Cardiac septum (tissue), 1 donor: ENCODE measurements around the gene GAA. TPM values are rescaled to one million over a fixed set of nuclear protein-coding genes. Genes with fewer than 3 reads are reported as not detected.
"Not testable (repeated sequence)": the region's sequence is repeated elsewhere in the genome, so short reads cannot be mapped to it uniquely, and the experiment has no call there.

Experiments used
- DNase-seq: peaks from one replicate; pipeline ENCODE4 v3.0.0-alpha.2; 2020; ENCODE audit warnings: low spot score
- intact Hi-C: fragments of 100-400 bp; cut with DNase I; formaldehyde crosslinking; loops from one replicate; pipeline ENCODE4 v1.14.0; 2022
- total RNA-seq: library from RNA; stranded (reverse); fragmentation: NEBNext Ultra II Directional; extraction: Animal tissue kit (Norgen Biotek cat#: 25700); gene quantifications from one replicate; pipeline ENCODE4 v1.2.1, GENCODE V29; 2021
- donor health status: DM: no; HTN: no; CAD: no.

GAA gene
- total RNA-seq, 1 donor from 2014 or later, result 47.0 TPM

- DNase-seq, result no peak
- intact Hi-C loops, result loop anchor here (5.0 kb wide), 1 partner anchor 74 kb away; no protein-coding TSS in a partner anchor
Measured at GRCh38 chr17:80081596-80081995, 19.8 kb upstream of the GAA start.

GRCh38 chr17:80082403-80083135, 18.8 kb upstream of the GAA start:
- intact Hi-C loops, result loop anchor here (5.0 kb wide), 1 partner anchor 75 kb away; no protein-coding TSS in a partner anchor
- no peak for DNase-seq

- no peak for DNase-seq
- intact Hi-C loops, result loop anchor here (5.0 kb wide), 1 partner anchor 76 kb away; no protein-coding TSS in a partner anchor
Measured at GRCh38 chr17:80083136-80083661, 18.2 kb upstream of the GAA start.

GRCh38 chr17:80084773-80085172, 16.6 kb upstream of the GAA start:
- DNase-seq, result no peak
- intact Hi-C loops, result loop anchor here (5.0 kb wide), 1 partner anchor 77 kb away; no protein-coding TSS in a partner anchor

GRCh38 chr17:80086081-80086480, 15.3 kb upstream of the GAA start:
- DNase-seq, result no peak
- intact Hi-C loops, result no loop called here

GRCh38 chr17:80086616-80087015, 14.8 kb upstream of the GAA start:
- DNase-seq, result no peak

GRCh38 chr17:80087346-80088265, 13.8 kb upstream of the GAA start:
- intact Hi-C loops, result no loop called here
- no peak for DNase-seq

More at GRCh38 chr17:80086616-80087015, 14.8 kb upstream of the GAA start:
- intact Hi-C loops, result no loop called here

GRCh38 chr17:80089762-80090161, 11.6 kb upstream of the GAA start:
- intact Hi-C loops, result no loop called here

GRCh38 chr17:80090164-80090563, 11.2 kb upstream of the GAA start:
- DNase-seq, intact Hi-C loops: not testable (repeated sequence)

More at GRCh38 chr17:80089762-80090161, 11.6 kb upstream of the GAA start:
- DNase-seq, result no peak

- intact Hi-C loops, result no loop called here
- DNase-seq, result no peak
Measured at GRCh38 chr17:80091376-80091775, 10.0 kb upstream of the GAA start.

- DNase-seq, result no peak
- intact Hi-C loops, result no loop called here
Measured at GRCh38 chr17:80092959-80093358, 8.4 kb upstream of the GAA start.

GRCh38 chr17:80095038-80095843, 6.1 kb upstream of the GAA start:
- no peak for DNase-seq
- intact Hi-C loops, result no loop called here

GRCh38 chr17:80095844-80096475, 5.4 kb upstream of the GAA start:
- DNase-seq, result no peak
- intact Hi-C loops, result no loop called here

- intact Hi-C loops, result no loop called here
- DNase-seq, result no peak
Measured at GRCh38 chr17:80096561-80097021, 4.8 kb upstream of the GAA start.

- intact Hi-C loops, result no loop called here
- DNase-seq, result no peak
Measured at GRCh38 chr17:80097127-80097621, 4.2 kb upstream of the GAA start.

- intact Hi-C loops, result no loop called here
- DNase-seq, result no peak
Measured at GRCh38 chr17:80097844-80098691, 3.3 kb upstream of the GAA start.

- intact Hi-C loops, result loop anchor here (2.0 to 5.0 kb wide), 2 partner anchors 47 to 163 kb away; partner anchors contain the start of genes EIF4A3 and RNF213
- DNase-seq, result no peak
Measured at GRCh38 chr17:80099291-80100034, 1.9 kb upstream of the GAA start.
